GM21529 (cell line): ENCODE results near the gene GCGR.

Source experiments
- ATAC-seq: cut with Tn5 transposase; IDR thresholded peaks from one replicate; pipeline ENCODE4 v1.9.1; 2021; ENCODE audit not compliant: unreplicated experiment

GCGR gene

GRCh38 chr17:81803728-81804558 lies at the start of gene GCGR:
Gene GCGR (plus strand): TSS chr17:81804150. CDS start chr17:81809019, 4,869 bp downstream.
- no peak for ATAC-seq

GRCh38 chr17:81792675-81793615 lies 11.0 kb upstream of the GCGR start:
- no peak for ATAC-seq

- ATAC-seq: no peak
Observed at GRCh38 chr17:81794074-81794476, 9.9 kb upstream of the GCGR start.

GRCh38 chr17:81794509-81794908 lies 9.4 kb upstream of the GCGR start:
- ATAC-seq: no peak

- no peak for ATAC-seq
Observed at GRCh38 chr17:81801327-81801726, 2.6 kb upstream of the GCGR start.

- ATAC-seq: no peak
Observed at GRCh38 chr17:81802048-81802758, 1.7 kb upstream of the GCGR start.

GRCh38 chr17:81802856-81803643 lies 900 bp upstream of the GCGR start:
- no peak for ATAC-seq

- ATAC-seq: no peak
Observed at GRCh38 chr17:81804559-81805399, 829 bp downstream of the GCGR start.

- no peak for ATAC-seq
Observed at GRCh38 chr17:81805707-81806460, 1.9 kb downstream of the GCGR start.

- ATAC-seq: no peak
Observed at GRCh38 chr17:81806461-81807209, 2.7 kb downstream of the GCGR start.

GRCh38 chr17:81807210-81807719 lies 3.3 kb downstream of the GCGR start:
- no peak for ATAC-seq

- no peak for ATAC-seq
Observed at GRCh38 chr17:81807839-81808238, 3.9 kb downstream of the GCGR start.

- no peak for ATAC-seq
Observed at GRCh38 chr17:81808778-81809555, 5.0 kb downstream of the GCGR start.

GRCh38 chr17:81809556-81809998 lies 5.6 kb downstream of the GCGR start:
- ATAC-seq: no peak

GRCh38 chr17:81810476-81810875 lies 6.5 kb downstream of the GCGR start:
- no peak for ATAC-seq

- ATAC-seq: no peak
Observed at GRCh38 chr17:81810892-81811704, 7.1 kb downstream of the GCGR start.
